Skin epidermis (tissue), 12 donors: ENCODE data around the gene ZNF672.
"Not testable (repeated sequence)": the region's sequence is repeated elsewhere in the genome, so short reads cannot be mapped to it uniquely, and the experiment has no call there.

Source experiments
- H3K27ac ChIP-seq, 21 experiments: fragments of 200-600 bp; sonication (generic) in 11 of 21; one replicate each; pipeline ENCODE4 v1.5.0; 2020; ENCODE audit warnings: mild to moderate bottlenecking in 3 of 21, inconsistent platforms in 2 of 21, moderate library complexity in 2 of 21
- H3K4me3 ChIP-seq, 7 experiments: fragments of 200-600 bp; sonication (generic) in 2 of 7; one replicate each; pipeline ENCODE4 v1.5.0; 2020; ENCODE audit warnings: inconsistent platforms in 2 of 7, mild to moderate bottlenecking in 2 of 7, moderate library complexity in 1 of 7

ZNF672 gene

DNA sequence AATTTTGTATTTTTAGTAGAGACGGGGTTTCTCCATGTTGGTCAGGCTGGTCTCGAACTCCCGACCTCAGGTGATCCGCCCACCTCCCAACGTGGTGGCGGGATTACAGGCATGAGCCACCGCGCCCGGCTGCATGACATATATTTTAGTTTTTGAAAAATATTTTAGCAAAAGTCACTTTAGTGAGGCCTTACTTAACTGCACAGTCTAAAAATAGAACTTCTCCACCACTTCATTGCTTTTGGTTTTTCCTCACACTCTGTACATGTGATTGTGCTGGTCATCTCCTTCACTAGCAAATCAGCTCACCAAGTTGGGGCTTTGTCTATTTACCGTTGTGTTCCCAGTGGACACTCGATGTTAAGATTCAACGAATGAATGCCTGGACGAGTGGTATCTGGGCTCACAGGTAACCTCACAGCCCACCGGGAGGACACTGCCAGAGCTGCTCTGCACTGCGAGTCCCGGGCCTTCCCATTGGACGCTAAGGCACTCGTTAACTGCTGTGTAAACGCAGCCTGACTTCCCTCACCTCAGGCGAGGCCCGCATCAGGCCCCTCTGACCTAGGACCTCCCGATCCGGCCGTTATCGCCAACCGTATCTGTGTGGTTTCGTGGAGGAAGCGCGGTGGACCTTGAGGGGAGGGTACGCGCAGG lies 34.9 kb downstream of the ZNF672 start:
- H3K27ac ChIP-seq: peak overlapping the region in 20 of 21 experiments; percentile 57 to 92 (median 84)
- peak overlapping the region; percentile 45 to 68 (median 59) for H3K4me3 ChIP-seq

DNA sequence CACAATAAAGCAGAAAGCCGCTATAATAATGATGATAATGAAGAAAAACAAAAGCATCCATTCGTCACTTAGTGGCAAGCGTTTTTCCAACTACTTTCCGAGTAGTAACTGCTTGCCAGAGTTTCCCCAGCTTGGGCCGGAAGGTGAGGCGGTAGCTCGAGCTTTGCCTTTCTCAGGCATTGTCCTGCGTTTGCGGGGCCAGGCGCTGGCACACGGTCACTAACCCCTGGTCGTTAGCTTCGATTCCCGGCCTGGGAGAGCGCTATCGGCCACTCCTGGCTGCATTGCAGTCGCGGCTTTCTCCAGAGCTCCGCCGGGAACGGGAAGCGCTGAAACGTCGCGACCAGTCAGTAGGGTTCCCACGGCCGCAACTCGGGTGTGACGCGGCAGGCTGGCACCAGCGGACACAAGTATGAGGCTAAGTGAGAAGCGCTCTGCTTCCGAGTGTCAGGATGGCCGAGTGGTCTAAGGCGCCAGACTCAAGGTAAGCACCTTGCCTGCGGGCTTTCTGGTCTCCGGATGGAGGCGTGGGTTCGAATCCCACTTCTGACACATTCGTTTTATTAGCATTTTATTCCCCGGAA lies 35.5 kb downstream of the ZNF672 start:
- Histone ChIP-seq H3K4me3 (peak overlapping the region; percentile 45 to 68 (median 59)), H3K27ac (peak overlapping the region in 20 of 21 experiments; percentile 57 to 92 (median 84))

DNA sequence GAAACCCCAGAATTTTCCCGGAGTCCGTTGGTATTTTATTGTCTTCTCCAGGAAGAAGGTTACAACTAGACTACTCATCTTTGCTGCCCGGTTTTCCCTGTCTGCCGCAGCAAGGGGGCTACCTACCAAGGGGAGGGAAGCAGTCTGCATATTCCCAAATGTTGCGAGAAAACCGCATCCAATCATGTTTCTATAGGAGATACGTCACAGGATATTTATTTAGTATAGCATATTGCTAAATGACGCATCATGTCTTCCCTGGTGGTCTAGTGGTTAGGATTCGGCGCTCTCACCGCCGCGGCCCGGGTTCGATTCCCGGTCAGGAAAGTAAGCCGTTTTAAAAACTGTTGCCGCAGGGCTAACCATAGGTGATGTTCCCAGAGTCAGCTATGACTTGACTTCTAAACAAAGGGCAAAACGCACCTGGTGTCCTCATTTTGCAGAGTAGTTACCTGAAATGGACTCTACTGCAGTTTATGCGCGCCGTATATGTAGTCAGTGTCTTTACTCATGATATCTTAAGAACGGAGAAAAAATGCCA lies 36.0 kb downstream of the ZNF672 start:
- Histone ChIP-seq H3K4me3 (peak overlapping the region; percentile 45 to 68 (median 59)), H3K27ac (peak overlapping the region in 18 of 21 experiments; percentile 72 to 92 (median 85))

DNA sequence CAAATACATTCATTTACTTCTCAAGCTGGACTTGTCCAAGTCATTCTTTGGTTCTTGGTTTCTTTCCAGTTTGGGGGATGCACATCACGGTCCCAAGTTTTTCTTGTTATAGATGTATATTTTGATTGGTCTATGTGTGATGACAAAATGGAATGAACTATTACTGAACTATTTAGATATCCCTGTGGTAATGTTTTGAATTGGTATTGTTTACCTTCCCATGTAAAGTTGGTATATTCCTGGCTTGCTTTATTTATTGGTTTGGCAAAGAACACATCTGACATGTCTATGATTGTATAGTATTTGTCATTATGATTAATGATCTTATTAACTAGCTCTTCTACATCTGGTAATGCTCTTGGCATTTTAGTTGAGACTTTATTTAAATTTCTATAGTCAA lies 43.2 kb downstream of the ZNF672 start:
- Histone ChIP-seq H3K27ac (no peak overlapping the region), H3K4me3 (no peak overlapping the region)

DNA sequence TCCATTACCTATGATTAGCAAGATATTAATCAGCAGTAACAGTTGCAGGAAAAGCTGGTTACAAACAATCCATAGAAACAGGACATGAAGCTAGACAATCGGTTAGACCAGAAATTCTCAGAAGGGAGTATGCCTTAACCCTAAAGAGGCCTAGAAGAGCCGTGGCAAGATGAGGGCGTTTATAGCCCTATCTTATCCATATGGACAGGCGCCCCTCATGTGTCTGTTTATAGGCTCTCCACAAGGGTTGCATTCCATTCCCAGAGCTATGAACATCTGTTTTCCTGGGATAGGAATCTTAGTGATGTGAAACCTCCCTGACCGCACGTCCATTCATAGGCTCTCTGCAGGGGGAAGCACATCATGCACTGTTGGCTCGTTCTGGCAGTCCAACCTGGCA lies 44.4 kb downstream of the ZNF672 start:
- H3K4me3 ChIP-seq, H3K27ac ChIP-seq: not testable (repeated sequence)

DNA sequence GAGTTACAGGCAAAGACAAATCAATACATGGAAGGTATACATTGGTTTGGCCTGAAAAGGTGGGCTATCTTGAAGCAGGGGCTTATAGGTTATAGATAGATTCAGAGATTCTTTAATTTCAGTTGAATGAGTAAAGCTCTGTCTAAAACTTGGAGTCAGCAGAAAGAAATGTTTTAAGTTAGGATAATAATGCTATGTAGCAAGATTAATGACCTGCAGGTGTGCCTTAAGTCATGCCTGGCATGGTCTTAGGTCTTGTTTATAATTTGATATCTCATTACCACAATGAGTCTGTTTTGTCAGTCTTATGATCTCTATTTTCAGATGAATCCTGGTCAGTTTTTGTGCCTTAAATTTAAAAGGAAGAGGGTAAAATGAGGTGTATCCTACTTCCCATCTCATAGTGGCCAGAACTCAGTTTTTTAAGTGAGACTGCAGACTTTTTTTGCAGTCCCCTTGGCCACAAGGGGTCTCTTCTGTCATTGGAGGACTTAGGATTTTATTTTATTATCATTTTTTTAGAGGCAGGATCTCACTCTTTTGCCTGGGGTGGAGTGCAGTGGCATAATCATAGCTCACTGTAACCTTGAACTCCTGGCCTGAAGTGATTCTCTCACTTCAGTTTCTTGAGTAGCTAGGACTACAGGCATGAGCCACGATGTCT lies 46.7 kb downstream of the ZNF672 start:
- Histone ChIP-seq H3K27ac (no peak overlapping the region), H3K4me3 (no peak overlapping the region)

DNA sequence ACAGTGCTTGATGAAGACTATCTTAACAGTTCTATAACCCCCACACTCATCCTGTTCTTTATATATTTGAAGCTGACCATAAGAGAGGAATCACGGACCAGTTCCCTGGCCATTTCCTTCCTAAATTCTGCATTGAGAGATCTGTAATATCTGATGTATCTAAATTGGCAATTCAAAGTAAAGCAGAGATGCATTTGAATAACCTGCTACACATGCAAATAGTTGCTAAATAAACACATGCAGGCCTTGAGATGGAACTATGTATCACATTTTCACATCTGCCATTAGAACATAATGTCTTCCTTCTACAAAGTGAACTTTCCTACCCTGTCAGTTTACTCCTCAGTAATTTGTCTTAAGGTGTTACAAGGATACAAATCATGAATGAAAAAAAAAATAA lies 47.6 kb downstream of the ZNF672 start:
- Histone ChIP-seq H3K4me3 (no peak overlapping the region), H3K27ac (no peak overlapping the region)

DNA sequence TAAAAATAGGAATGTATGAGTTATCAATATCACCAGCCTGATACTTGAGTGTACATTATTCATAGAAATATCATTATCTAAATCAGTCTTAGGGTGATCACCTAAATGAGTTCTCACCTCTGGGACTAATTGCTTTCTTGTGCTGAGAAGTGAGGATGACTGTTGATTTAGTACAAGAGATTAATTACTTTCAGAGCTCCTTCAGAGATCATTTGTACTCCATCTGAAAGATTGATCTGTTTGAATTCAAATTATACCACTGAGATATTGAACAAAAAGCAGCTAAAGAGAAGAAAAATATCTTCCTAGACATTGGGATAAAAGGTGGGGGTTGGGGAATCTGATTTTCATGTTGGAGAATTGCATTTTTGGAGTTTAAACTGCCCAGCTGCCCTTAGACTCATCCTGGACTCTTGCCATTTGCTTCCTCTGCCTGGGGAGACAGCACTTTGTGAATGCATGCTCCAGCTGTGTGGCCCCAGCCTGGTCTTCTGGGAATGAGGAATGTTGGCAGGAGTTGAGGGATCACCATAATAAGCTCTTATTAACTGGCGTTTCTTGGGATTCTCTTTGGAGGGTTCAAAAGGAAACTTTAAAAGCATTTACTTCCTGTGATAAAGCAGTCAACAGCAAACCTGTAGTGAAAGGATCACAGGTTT lies 48.3 kb downstream of the ZNF672 start:
- Histone ChIP-seq H3K4me3 (no peak overlapping the region), H3K27ac (no peak overlapping the region)

DNA sequence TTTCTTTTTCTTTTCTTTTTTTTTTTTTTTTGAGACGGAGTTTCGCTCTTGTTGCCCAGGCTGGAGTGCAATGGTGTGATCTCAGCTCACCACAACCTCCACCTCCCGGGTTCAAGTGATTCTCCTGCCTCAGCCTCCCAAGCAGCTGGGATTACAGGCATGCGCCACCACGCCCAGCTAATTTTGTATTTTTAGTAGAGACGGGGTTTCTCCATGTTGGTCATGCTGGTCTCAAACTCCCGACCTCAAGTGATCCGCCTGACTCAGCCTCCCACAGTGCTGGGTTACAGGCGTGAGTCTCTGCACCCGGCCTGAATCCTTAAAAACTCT lies 51.9 kb downstream of the ZNF672 start:
- not testable (repeated sequence) for H3K27ac ChIP-seq, H3K4me3 ChIP-seq

DNA sequence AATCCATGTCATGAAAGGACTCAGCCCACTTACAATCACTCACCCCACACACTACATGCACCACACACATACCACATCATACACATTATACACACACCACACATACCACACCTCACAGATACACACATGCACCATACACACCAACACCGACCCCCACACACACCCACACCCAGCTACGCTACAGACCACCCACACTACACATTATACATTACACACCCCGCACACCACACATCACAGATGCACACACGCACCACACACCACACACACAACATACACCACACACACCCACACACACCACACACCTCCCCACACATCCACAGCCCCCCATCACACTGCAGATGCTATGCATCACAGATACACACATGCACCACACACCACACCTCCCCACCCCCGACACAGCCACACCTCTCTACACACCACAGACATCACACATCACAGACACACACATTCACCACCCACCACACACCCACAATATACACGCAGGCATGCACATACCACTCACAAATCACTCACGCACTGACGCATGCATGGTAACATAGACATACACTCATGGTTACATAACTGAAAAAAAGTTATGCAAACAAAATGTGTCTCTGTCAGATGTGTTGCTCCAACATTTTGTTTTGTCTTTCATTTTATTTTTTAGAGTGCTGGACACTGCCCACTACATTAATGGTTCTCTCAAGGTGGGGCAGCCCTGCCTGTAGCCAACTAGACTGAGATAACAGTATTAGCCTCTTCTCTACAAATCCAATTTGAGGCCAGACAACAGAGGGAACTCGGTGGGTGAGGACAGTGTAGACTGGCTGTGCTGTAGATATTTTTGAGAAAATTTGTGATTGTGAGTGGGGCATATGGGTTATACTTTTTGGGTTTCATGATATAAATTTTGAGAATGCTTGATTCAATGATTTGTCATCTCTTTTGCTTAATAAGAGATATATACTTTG lies 52.8 kb downstream of the ZNF672 start:
- Histone ChIP-seq H3K4me3 (no peak overlapping the region), H3K27ac (no peak overlapping the region)

DNA sequence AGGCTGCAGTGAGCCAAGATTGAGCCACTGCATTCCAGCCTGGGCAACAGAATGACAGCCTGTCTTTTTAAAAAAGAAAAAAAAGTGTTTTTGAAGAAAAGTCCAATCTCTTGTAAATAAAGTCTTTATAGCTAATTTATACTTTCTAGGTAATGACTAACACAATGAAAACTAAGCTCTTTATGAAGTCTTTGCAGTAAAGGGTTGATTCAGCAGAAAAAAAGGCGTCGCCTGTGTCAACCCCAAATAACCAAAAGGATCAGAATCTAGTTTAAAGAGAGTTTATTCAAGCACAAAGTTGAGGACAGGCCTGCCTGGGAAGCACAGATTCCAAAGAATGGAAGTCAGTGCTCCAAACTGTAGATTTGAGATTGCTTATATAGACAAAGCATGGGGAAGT lies 53.7 kb downstream of the ZNF672 start:
- H3K4me3 ChIP-seq: no peak overlapping the region
- no peak overlapping the region for H3K27ac ChIP-seq

DNA sequence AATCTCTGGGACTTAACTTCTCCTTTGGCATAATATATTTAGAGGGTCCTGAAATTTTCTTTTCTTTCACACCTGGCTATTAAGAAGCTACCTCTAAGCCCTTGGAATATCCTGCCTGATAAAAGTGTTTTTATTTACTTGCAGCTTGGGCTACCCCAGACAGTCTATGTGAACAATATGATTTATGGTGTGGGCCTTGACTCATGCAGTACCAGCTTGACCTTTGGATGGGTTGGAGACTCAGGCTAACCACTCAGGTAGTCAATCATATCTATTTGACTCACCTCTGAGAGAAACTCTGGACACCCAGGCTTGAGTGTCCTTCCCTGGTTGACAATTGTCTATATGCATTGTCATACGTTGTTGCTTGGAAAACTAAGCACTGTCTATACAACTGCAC lies 54.6 kb downstream of the ZNF672 start:
- Histone ChIP-seq H3K27ac (no peak overlapping the region), H3K4me3 (no peak overlapping the region)

DNA sequence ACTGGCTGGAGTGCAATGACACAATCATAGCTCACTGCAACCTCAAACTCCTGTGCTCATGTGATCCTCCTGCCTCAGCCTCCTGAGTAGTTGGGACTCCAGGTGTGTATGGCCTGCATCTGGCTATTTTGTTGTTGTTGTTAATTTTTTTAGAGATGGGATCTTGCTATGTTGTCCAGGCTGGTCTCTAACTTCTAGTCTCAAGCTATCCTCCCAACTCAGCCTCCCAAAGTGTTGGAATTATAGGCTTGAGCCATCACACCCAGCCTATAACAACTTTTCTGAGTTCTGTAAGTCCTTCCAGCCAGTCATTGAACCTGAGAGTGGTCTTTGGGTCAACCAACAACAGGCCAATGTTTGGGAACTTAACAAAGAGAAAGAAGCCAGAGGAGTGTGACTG lies 56.8 kb downstream of the ZNF672 start:
- no peak overlapping the region for H3K4me3 ChIP-seq
- H3K27ac ChIP-seq: no peak overlapping the region

DNA sequence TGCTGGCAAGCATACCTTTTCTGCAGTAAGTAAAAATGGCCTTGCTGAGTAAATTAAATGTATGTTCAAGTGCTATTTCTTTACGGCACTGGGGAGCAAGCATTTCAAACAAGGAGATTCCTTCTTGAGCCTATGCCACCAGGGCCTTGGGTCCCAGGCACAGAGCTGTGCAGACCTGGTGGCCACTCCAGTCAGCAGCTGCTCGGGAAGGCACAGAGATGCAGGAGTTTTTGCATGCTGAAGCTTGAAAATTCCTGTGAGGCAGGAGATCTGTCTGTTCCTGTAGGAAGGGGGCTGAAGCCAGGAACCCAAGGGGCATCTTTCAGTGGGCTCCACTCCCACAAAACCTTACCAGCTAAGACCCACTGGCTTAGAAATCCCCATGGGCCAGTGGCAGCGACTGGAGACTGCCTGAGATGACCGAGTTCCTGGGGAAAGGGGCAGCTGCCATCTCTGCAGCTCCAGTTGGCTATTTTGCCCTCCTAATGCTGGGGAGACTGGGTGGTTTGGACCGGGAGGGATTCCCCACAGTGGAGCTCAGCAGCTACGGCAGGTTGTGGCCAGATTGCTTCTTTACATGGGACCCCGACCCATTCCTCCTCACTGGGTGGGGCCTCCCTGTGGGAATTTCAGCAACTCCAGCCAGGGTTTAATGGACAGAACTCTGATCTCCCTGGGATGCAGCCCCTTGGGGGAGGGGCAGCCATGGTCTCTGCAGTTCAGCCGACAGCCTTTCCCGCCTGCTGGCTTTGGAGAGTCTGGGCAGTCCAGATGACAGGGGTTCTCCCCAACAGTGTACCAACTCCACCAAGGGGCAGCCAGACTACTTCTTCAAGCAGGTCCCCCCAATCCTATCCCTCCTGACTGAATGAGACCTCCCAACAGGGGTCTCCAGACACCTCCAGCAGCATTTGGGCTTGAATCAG lies 59.7 kb downstream of the ZNF672 start:
- Histone ChIP-seq H3K4me3 (peak overlapping the region in 2 of 7 experiments; percentile 9 to 14), H3K27ac (peak overlapping the region in 1 of 21 experiments; percentile 58)
